HG02763 (cell line): Measurements from ENCODE around the gene ST6GALNAC1.

Experiments
- ATAC-seq: cut with Tn5 transposase; IDR thresholded peaks from one replicate; pipeline ENCODE4 v1.9.1; 2021; ENCODE audit warnings: mild to moderate bottlenecking, moderate library complexity; ENCODE audit not compliant: unreplicated experiment

Gene ST6GALNAC1

GRCh38 chr17:76584427-76585032 lies 59.0 kb downstream of the ST6GALNAC1 start:
- ATAC-seq: no peak

- no peak for ATAC-seq
Measured at GRCh38 chr17:76582660-76583059, 60.9 kb downstream of the ST6GALNAC1 start.

DNA sequence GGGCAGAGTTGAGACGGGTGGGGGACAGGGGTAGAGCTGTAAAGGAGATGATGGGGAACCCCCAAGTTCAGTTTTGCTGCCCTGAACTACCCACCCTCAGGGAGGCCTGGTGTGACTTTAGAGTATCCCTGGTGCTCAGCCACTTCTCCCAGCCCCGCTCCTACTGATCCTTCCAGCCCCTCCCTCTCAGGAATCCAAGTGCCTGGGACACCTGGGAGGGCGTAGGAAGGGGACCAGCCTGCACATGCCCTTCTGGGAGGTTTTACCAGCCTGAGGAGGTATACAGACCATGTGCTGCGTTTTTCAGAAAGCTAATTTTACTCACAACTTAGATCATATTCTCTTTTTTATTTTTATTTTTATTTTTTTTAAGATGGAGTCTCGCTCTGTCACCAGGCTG lies 62.0 kb downstream of the ST6GALNAC1 start:
- ATAC-seq: no peak

- ATAC-seq: no peak
Measured at GRCh38 chr17:76579281-76579680, 64.3 kb downstream of the ST6GALNAC1 start.

GRCh38 chr17:76578376-76578775 lies 65.2 kb downstream of the ST6GALNAC1 start:
- no peak for ATAC-seq

GRCh38 chr17:76577876-76578275 lies 65.7 kb downstream of the ST6GALNAC1 start:
- no peak for ATAC-seq

DNA sequence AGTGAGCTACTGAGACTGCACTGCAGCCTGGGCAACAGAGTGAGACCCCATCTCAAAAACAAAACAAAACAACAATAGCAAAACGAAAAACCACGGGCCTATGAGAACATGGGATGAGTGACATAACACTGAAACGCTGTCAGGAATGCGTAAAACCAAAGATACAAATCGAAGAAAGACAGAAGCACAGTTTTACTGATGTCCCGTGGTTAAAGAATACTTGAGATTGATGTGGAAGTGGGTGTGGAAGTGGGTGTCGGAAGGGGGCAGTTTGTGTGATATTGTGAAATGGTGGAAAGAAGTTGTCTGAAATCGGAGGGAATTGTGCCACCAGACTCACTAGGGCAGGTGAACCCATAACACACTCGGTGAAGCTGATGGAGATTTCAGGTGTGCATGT lies 67.4 kb downstream of the ST6GALNAC1 start:
- ATAC-seq: no peak

DNA sequence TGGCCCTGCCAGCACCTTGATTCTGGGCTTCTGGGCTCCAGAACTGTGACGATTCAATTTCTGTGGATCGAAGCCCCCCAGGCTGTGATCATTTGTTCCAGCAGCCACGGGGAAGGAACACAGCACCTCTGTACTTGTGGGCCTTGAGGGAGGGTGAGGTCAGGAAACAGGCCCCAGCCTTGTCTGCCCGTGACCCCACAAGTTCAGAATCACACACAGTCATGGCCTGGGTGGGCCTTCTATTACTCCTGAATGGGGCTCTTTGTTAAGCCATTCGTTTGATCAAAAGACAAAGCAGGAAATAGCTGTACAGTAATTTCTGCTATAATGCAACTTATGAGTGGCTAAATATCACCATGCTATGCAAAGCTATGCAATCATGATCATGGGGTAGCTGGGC lies 68.0 kb downstream of the ST6GALNAC1 start:
- no peak for ATAC-seq
